ENCODE measurements around the gene FXR1. TPM values are rescaled to one million over a fixed set of nuclear protein-coding genes. Genes with fewer than 3 reads are reported as not detected.

Gene FXR1
- total RNA-seq, 1 experiment from 2014 or later = 126 TPM

DNA sequence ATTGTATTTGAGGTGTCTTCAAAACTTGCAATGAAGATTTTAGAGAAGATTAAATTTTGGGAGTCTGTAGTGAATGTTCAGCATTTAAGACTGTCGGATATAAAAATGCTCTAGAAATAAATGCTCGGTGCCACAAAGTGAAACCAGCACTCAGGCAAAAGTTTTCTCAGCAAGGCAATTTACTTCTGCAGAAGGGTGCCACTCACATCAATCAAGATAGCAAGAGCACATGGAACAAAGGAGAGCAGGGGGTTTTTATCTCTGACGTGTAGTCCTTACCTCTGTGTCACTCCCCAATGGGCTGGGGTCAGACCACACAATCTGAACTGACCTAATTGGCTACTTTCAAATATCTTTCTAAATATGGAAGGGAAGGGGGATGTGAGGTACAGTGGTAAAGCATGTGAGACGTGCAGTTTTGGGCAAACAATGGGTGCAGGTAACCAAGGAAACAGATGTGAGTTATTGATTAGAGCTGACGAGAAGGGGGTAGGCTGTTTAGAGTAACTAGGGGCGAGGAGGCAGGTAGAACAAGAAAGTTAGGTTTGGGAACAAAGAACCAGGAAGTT is 23.4 kb upstream of the FXR1 start:
- no peaks in the 10 kb centered on the region for H3K27me3 Mint-ChIP-seq (ENCODE audit: insufficient read depth, unreplicated experiment)
- ChIA-PET CTCF (no interaction called here), POLR2A (no interaction called here)
- no peaks in the 10 kb centered on the region for H3K27me3 ChIP-seq (replicated peaks; ENCODE audit: control insufficient read depth, insufficient read depth, low read length)
- no peak overlapping the region for H3K27ac Mint-ChIP-seq (ENCODE audit: unreplicated experiment)
- H3K4me3 ChIP-seq (ENCODE audit: low read depth, low read length) = no peak overlapping the region
- H3K4me1 ChIP-seq = no peaks in the 10 kb centered on the region
- intact Hi-C loops (cut with micrococcal nuclease; ENCODE audit: unreplicated experiment) = no loop called here
- H3K4me1 Mint-ChIP-seq (ENCODE audit: low read depth, unreplicated experiment) = no peaks in the 10 kb centered on the region
- TF ChIP-seq, protein P1, sequence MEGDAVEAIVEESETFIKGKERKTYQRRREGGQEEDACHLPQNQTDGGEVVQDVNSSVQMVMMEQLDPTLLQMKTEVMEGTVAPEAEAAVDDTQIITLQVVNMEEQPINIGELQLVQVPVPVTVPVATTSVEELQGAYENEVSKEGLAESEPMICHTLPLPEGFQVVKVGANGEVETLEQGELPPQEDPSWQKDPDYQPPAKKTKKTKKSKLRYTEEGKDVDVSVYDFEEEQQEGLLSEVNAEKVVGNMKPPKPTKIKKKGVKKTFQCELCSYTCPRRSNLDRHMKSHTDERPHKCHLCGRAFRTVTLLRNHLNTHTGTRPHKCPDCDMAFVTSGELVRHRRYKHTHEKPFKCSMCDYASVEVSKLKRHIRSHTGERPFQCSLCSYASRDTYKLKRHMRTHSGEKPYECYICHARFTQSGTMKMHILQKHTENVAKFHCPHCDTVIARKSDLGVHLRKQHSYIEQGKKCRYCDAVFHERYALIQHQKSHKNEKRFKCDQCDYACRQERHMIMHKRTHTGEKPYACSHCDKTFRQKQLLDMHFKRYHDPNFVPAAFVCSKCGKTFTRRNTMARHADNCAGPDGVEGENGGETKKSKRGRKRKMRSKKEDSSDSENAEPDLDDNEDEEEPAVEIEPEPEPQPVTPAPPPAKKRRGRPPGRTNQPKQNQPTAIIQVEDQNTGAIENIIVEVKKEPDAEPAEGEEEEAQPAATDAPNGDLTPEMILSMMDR (IDR thresholded peaks at IDR 0.05; ENCODE audit: insufficient read depth in 1 of 2, low read depth in 1 of 2, low read length in 1 of 2, severe bottlenecking in 1 of 2, unreplicated experiment in 1 of 2) = no peak
- no TSS peak for BruUV-seq (replicated peaks)
- DNase-seq = no peak
- no peak overlapping the region for H3K4me3 Mint-ChIP-seq (ENCODE audit: unreplicated experiment)
- H3K36me3 Mint-ChIP-seq (ENCODE audit: insufficient read depth, unreplicated experiment) = no peaks in the 10 kb centered on the region
- H3K9me3 ChIP-seq = peaks cover 12% of the 10 kb centered on the region; the same call in 1 of the 2 replicates
- peaks cover 23% of the 10 kb centered on the region for H3K9me3 Mint-ChIP-seq (ENCODE audit: unreplicated experiment)
- no peaks in the 10 kb centered on the region for H3K36me3 ChIP-seq (ENCODE audit: control insufficient read depth, insufficient read depth, low read length)

DNA sequence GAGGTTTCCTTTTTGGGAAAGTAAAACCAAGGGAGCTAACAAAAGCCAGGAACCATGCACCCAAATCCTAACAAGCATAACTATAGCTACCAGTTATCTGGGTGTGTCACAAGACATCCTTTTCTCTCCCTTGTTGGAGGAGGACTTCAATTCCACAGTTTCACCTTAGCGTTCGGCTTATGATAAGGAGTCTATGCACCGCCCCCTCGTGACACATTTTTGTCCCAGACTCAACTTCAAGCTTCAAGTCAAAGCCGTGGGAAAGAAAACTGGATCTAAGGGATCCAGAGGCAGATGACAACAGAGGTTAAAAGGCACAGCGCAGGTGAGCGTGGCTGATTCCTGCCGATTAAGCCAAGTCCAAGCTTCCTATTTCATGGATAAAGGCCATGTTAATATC is 13.9 kb upstream of the FXR1 start:
- Histone ChIP-seq H3K4me1 (no peaks in the 10 kb centered on the region), H3K9me3 (no peaks in the 10 kb centered on the region), H3K4me3 (ENCODE audit: low read depth, low read length) (no peak overlapping the region), H3K27me3 (replicated peaks; ENCODE audit: control insufficient read depth, insufficient read depth, low read length) (no peaks in the 10 kb centered on the region), H3K36me3 (ENCODE audit: control insufficient read depth, insufficient read depth, low read length) (no peaks in the 10 kb centered on the region)
- POLR2A ChIA-PET = no interaction called here
- Mint-ChIP-seq H3K27ac (ENCODE audit: unreplicated experiment) (no peak overlapping the region), H3K36me3 (ENCODE audit: insufficient read depth, unreplicated experiment) (no peaks in the 10 kb centered on the region), H3K4me1 (ENCODE audit: low read depth, unreplicated experiment) (no peaks in the 10 kb centered on the region), H3K27me3 (ENCODE audit: insufficient read depth, unreplicated experiment) (no peaks in the 10 kb centered on the region), H3K4me3 (ENCODE audit: unreplicated experiment) (no peak overlapping the region), H3K9me3 (ENCODE audit: unreplicated experiment) (peaks cover 10% of the 10 kb centered on the region)
- DNase-seq = no peak
- TF ChIP-seq, protein P1 (IDR thresholded peaks at IDR 0.05; ENCODE audit: insufficient read depth in 1 of 2, low read depth in 1 of 2, low read length in 1 of 2, severe bottlenecking in 1 of 2, unreplicated experiment in 1 of 2) = no peak
- no TSS peak for BruUV-seq (replicated peaks)
- intact Hi-C loops (cut with micrococcal nuclease; ENCODE audit: unreplicated experiment) = no loop called here
- CTCF ChIA-PET = no interaction called here

GRCh38 chr3:180909369-180910127 is 2.9 kb upstream of the FXR1 start:
- no peaks in the 10 kb centered on the region for H3K4me1 Mint-ChIP-seq (ENCODE audit: low read depth, unreplicated experiment)
- Histone ChIP-seq H3K4me3 (ENCODE audit: low read depth, low read length) (no peak overlapping the region), H3K4me1 (peaks cover 13% of the 10 kb centered on the region), H3K27me3 (replicated peaks; ENCODE audit: control insufficient read depth, insufficient read depth, low read length) (no peaks in the 10 kb centered on the region), H3K9me3 (no peaks in the 10 kb centered on the region), H3K36me3 (ENCODE audit: control insufficient read depth, insufficient read depth, low read length) (no peaks in the 10 kb centered on the region)
- CTCF ChIA-PET = no interaction called here
- TF ChIP-seq, protein P1 (IDR thresholded peaks at IDR 0.05; ENCODE audit: insufficient read depth in 1 of 2, low read depth in 1 of 2, low read length in 1 of 2, severe bottlenecking in 1 of 2, unreplicated experiment in 1 of 2) = no peak
- BruUV-seq (replicated peaks) = no TSS peak
- POLR2A ChIA-PET = no interaction called here
- H3K27ac Mint-ChIP-seq (ENCODE audit: unreplicated experiment) = no peak overlapping the region
- H3K4me3 Mint-ChIP-seq (ENCODE audit: unreplicated experiment) = no peak overlapping the region
- intact Hi-C loops (cut with micrococcal nuclease; ENCODE audit: unreplicated experiment) = no loop called here
- H3K9me3 Mint-ChIP-seq (ENCODE audit: unreplicated experiment) = no peaks in the 10 kb centered on the region
- H3K36me3 Mint-ChIP-seq (ENCODE audit: insufficient read depth, unreplicated experiment) = peaks cover 5% of the 10 kb centered on the region
- no peak for DNase-seq
- no peaks in the 10 kb centered on the region for H3K27me3 Mint-ChIP-seq (ENCODE audit: insufficient read depth, unreplicated experiment)
